Tibial nerve (tissue), 3 donors: ENCODE measurements around the gene SYT7.

ENCODE experiments used
- POLR2A ChIP-seq, 2 donors: fragments of 450-650 bp; IDR thresholded peaks; one replicate each; pipeline ENCODE4 v1.6.1; 2017; ENCODE audit warnings: antibody characterized with exemption in 2 of 2, mild to moderate bottlenecking in 2 of 2, moderate library complexity in 2 of 2
- TF ChIP-seq, protein P1 (sequence below), 5 experiments: fragments of 200-600 bp in 3 of 5; fragments of 450-650 bp in 2 of 5; sonication (generic) in 3 of 5; IDR thresholded peaks; one replicate each; pipeline ENCODE4 v1.5.1; 2016 to 2019; ENCODE audit warnings: antibody characterized with exemption in 5 of 5, mild to moderate bottlenecking in 3 of 5, moderate library complexity in 2 of 5

DNA sequence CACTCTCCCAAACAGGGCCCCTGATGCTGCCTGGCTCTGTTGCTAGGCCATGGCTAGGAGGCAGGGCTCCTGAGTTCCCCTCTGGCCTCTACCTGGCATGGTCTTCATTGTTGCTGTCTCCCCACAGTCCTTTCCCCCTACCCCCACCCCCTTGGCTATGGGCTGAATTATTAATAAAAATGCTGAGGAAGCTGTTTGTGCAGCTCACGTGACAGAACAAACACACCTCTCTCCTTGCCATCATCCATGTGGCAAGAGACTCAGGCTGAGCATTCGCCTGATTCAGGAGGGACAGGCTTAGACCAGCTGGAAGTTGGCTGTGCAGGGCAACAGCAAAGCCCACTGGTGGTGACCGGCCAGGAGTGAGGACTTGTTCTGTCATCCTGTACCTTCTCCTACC lies 4.2 kb upstream of the SYT7 start:
- TF ChIP-seq, protein P1, sequence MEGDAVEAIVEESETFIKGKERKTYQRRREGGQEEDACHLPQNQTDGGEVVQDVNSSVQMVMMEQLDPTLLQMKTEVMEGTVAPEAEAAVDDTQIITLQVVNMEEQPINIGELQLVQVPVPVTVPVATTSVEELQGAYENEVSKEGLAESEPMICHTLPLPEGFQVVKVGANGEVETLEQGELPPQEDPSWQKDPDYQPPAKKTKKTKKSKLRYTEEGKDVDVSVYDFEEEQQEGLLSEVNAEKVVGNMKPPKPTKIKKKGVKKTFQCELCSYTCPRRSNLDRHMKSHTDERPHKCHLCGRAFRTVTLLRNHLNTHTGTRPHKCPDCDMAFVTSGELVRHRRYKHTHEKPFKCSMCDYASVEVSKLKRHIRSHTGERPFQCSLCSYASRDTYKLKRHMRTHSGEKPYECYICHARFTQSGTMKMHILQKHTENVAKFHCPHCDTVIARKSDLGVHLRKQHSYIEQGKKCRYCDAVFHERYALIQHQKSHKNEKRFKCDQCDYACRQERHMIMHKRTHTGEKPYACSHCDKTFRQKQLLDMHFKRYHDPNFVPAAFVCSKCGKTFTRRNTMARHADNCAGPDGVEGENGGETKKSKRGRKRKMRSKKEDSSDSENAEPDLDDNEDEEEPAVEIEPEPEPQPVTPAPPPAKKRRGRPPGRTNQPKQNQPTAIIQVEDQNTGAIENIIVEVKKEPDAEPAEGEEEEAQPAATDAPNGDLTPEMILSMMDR (IDR thresholded peaks at IDR 0.05), result no peak
- TF ChIP-seq POLR2A (IDR thresholded peaks at IDR 0.05), result no peak
